ENCODE data around the gene BAX. TPM values are rescaled to one million over a fixed set of nuclear protein-coding genes. Genes with fewer than 3 reads are reported as not detected.

Gene BAX
- total RNA-seq, 1 experiment from 2014 or later = 61.4 TPM

- Histone ChIP-seq H3K27me3 (no peaks in the 10 kb centered on the region), H3K36me3 (peaks cover 49% of the 10 kb centered on the region)
- DNase-seq = peak; percentile 91
Observed at GRCh38 chr19:48965806-48966540, 11.3 kb downstream of the BAX start.

GRCh38 chr19:48966541-48967345 lies 12.1 kb downstream of the BAX start:
- Histone ChIP-seq H3K27me3 (no peaks in the 10 kb centered on the region), H3K9me3 (no peaks in the 10 kb centered on the region; the same call in 1 of the 2 replicates), H3K4me3 (peak overlapping the region; percentile 84), H3K36me3 (peaks cover 52% of the 10 kb centered on the region)
- no peak for DNase-seq

More at GRCh38 chr19:48965806-48966540, 11.3 kb downstream of the BAX start:
- Histone ChIP-seq H3K9me3 (no peaks in the 10 kb centered on the region; the same call in 1 of the 2 replicates), H3K4me3 (peak overlapping the region; percentile 84)

GRCh38 chr19:48967346-48968178 lies 12.9 kb downstream of the BAX start:
- Histone ChIP-seq H3K36me3 (peaks cover 56% of the 10 kb centered on the region), H3K9me3 (no peaks in the 10 kb centered on the region; the same call in 1 of the 2 replicates), H3K27me3 (no peaks in the 10 kb centered on the region), H3K4me3 (peak overlapping the region; percentile 84; the same call in 1 of the 2 replicates)
- DNase-seq = no peak

- no peaks in the 10 kb centered on the region; the same call in 1 of the 2 replicates for H3K9me3 ChIP-seq
- H3K27me3 ChIP-seq = no peaks in the 10 kb centered on the region
- DNase-seq = no peak
- no peak overlapping the region for H3K4me3 ChIP-seq
- H3K36me3 ChIP-seq = peaks cover 62% of the 10 kb centered on the region
Observed at GRCh38 chr19:48968179-48968661, 13.5 kb downstream of the BAX start.

GRCh38 chr19:48968813-48969218 lies 14.1 kb downstream of the BAX start:
- no peak for DNase-seq
- H3K36me3 ChIP-seq = peaks cover 66% of the 10 kb centered on the region

DNA sequence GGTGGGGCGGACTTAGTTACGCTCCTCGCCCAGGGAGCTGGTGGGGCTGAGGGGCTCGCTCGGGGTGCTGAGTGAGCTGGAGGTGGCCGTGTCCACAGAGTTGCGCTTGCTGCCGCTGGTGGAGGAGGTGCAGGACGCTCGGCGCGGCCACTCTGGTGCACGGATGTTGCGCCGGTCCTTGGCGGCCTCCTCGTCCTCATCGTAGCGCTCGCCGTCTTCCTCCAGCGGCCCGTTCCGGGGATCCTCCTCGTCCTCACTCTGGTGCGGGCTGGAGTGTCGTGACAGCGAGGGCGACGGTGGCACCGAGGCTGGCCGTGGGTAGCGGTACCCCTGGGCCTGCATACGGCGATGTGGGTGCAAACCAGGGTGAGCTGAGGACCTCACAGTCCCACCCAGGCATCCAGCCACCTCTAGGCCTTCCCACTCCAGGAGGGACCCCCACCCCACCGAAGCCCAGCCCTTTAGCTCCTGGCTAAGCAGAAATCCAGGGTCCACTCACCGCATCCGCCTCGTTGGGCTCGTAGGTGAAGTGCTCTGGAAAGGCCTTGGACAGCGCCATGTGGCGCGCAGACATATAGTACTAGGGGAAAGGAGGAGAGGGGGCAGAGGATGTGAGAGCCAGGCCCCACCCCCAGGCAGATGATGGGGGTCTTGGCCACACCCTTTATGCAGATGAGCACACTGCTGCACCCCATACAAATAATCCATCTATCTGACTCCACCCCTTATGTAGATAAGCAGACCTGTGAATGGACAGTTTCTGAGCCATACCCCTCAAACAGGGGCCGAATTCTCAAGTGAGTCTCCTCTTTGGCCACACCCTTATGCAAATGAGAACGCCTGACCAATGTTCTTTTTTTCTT lies 14.8 kb downstream of the BAX start:
- Histone ChIP-seq H3K27me3 (no peaks in the 10 kb centered on the region), H3K4me3 (no peak overlapping the region), H3K36me3 (peaks cover 73% of the 10 kb centered on the region), H3K9me3 (no peaks in the 10 kb centered on the region; the same call in 1 of the 2 replicates)
- DNase-seq = no peak

More at GRCh38 chr19:48968813-48969218, 14.1 kb downstream of the BAX start:
- no peak overlapping the region for H3K4me3 ChIP-seq
- H3K27me3 ChIP-seq = no peaks in the 10 kb centered on the region
- no peaks in the 10 kb centered on the region; the same call in 1 of the 2 replicates for H3K9me3 ChIP-seq

DNA sequence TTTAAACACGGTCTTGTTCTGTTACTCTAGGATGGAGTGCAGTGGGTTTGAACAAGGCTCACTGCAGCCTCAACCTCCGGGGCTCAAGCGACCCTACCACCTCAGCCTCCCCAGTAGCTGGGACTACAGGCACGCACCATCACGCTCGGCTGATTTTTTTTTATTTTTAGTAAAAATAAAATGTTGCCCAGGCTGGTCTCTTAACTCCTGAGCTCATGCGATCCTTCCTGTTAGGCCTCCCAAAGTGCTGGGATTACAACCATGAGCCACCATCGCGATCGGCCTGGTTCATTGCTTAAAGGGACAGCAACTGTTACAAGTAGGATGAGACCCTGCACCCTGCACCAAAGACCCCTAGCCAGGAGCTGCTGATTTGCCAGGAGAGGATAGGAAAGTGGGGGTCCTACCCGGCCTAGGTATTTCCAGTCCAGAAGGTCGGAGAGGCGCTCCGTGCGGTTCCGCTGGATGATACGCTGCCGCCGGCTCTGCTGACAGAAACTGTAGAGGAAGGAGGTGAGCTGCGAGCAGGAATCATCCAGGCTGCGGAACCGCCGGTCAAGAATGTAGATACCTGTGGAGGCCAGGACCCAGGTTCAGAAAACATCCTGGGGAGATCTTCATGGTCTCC lies 15.6 kb downstream of the BAX start:
- no peaks in the 10 kb centered on the region for H3K27me3 ChIP-seq
- peaks cover 74% of the 10 kb centered on the region for H3K36me3 ChIP-seq
- no peaks in the 10 kb centered on the region; the same call in 1 of the 2 replicates for H3K9me3 ChIP-seq
- no peak for DNase-seq
- no peak overlapping the region for H3K4me3 ChIP-seq

DNA sequence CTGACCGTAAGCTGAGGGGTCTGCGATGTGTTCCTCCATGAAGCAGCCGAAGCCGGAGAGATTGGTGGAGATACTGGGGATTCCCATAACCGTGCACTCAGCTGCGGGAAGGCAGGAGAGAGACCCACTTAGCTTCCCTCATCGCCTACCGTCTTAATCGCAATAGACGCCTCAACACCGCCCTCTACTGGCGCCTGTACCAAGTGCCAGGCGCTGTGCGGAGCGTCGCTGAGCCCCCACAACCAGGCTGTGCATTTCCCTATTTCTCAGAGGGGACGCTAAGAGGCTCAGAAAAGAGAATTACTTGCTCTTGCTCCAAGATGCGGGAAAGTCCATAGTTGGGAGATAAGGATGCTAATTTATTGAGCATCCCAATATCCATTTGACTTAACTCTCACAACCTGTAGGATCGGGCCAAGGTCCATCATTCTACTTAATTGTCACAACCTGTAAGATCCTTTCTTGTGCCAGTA lies 16.3 kb downstream of the BAX start:
- Histone ChIP-seq H3K4me3 (no peak overlapping the region), H3K36me3 (peaks cover 71% of the 10 kb centered on the region)
- DNase-seq = no peak

GRCh38 chr19:48975947-48976847 lies 21.5 kb downstream of the BAX start:
- DNase-seq = no peak
- Histone ChIP-seq H3K36me3 (peaks cover 64% of the 10 kb centered on the region), H3K27me3 (no peaks in the 10 kb centered on the region), H3K9me3 (no peaks in the 10 kb centered on the region), H3K4me3 (no peak overlapping the region)

More for the DNA sequence above, 16.3 kb downstream of the BAX start:
- no peaks in the 10 kb centered on the region; the same call in 1 of the 2 replicates for H3K9me3 ChIP-seq
- H3K27me3 ChIP-seq = no peaks in the 10 kb centered on the region

- H3K27me3 ChIP-seq = no peaks in the 10 kb centered on the region
- peaks cover 71% of the 10 kb centered on the region for H3K36me3 ChIP-seq
- no peaks in the 10 kb centered on the region for H3K9me3 ChIP-seq
- no peak overlapping the region for H3K4me3 ChIP-seq
- DNase-seq = no peak
Observed at GRCh38 chr19:48977061-48977460, 22.4 kb downstream of the BAX start.

GRCh38 chr19:48982280-48982679 lies 27.6 kb downstream of the BAX start:
- no peak for DNase-seq
- Histone ChIP-seq H3K9me3 (no peaks in the 10 kb centered on the region), H3K36me3 (peaks cover 83% of the 10 kb centered on the region), H3K27me3 (no peaks in the 10 kb centered on the region), H3K4me3 (no peak overlapping the region)

GRCh38 chr19:48985711-48986110 lies 31.0 kb downstream of the BAX start:
- H3K36me3 ChIP-seq = peaks cover 90% of the 10 kb centered on the region

GRCh38 chr19:48986211-48986610 lies 31.5 kb downstream of the BAX start:
- no peaks in the 10 kb centered on the region for H3K27me3 ChIP-seq
- no peak for DNase-seq
- H3K9me3 ChIP-seq = no peaks in the 10 kb centered on the region
- peaks cover 89% of the 10 kb centered on the region for H3K36me3 ChIP-seq
- H3K4me3 ChIP-seq = no peak overlapping the region

More at GRCh38 chr19:48985711-48986110, 31.0 kb downstream of the BAX start:
- DNase-seq = no peak
- Histone ChIP-seq H3K27me3 (no peaks in the 10 kb centered on the region), H3K4me3 (no peak overlapping the region), H3K9me3 (no peaks in the 10 kb centered on the region)

DNA sequence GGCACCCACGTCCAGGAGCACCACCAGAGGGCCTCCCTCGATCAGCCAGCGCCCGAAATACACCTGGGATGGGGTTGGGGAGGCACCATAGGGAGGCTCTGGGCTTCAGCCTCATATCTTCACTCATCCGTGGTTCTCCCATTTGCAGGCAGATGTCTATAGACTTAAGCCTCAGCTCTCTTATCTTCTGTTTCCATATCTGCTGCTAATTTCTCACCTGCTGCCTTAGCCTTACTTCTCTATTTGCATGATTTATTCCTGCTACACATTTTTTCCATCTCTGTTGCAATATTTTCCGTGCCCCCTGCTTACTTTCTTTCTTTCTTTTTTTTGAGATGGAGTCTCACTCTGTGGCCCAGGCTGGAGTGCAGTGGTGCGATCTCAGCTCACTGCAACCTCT lies 32.6 kb downstream of the BAX start:
- peaks cover 78% of the 10 kb centered on the region for H3K36me3 ChIP-seq
- H3K9me3 ChIP-seq = no peaks in the 10 kb centered on the region
- no peak for DNase-seq
- H3K4me3 ChIP-seq = no peak overlapping the region
- H3K27me3 ChIP-seq = no peaks in the 10 kb centered on the region

All from MG63 (cell line).